ENCODE results near the gene CLDN6.
"Not testable (repeated sequence)": the region's sequence is repeated elsewhere in the genome, so short reads cannot be mapped to it uniquely, and the experiment has no call there.

Gene CLDN6

GRCh38 chr16:3017794-3018506, at the start of gene CLDN6:
TSS of gene CLDN6 (minus strand) at chr16:3018183. CDS start at chr16:3016021, 2,162 bp downstream.
- DNase-seq (ENCODE audit: low read depth) = no peak

- no peak for DNase-seq (ENCODE audit: low read depth)
Measured at GRCh38 chr16:3066440-3066748, 48.4 kb upstream of the CLDN6 start.

GRCh38 chr16:3065742-3066439, 47.9 kb upstream of the CLDN6 start:
- DNase-seq (ENCODE audit: low read depth) = no peak

GRCh38 chr16:3065069-3065741, 47.2 kb upstream of the CLDN6 start, which contains the start of gene IL32:
TSS of gene IL32 (plus strand) at chr16:3065640. CDS start at chr16:3065812, 172 bp downstream.
- DNase-seq (ENCODE audit: low read depth) = peak; percentile 13

GRCh38 chr16:3063625-3064386, 45.8 kb upstream of the CLDN6 start:
- DNase-seq (ENCODE audit: low read depth) = no peak

GRCh38 chr16:3062553-3062952, 44.6 kb upstream of the CLDN6 start:
- no peak for DNase-seq (ENCODE audit: low read depth)

GRCh38 chr16:3060339-3061127, 42.5 kb upstream of the CLDN6 start:
- no peak for DNase-seq (ENCODE audit: low read depth)

GRCh38 chr16:3059723-3060242, 41.8 kb upstream of the CLDN6 start:
- no peak for DNase-seq (ENCODE audit: low read depth)

- peak; percentile 50 for DNase-seq (ENCODE audit: low read depth)
Measured at GRCh38 chr16:3059041-3059722, 41.2 kb upstream of the CLDN6 start.

- DNase-seq (ENCODE audit: low read depth) = no peak
Measured at GRCh38 chr16:3058139-3059030, 40.4 kb upstream of the CLDN6 start.

GRCh38 chr16:3057181-3058138, 39.5 kb upstream of the CLDN6 start:
- DNase-seq (ENCODE audit: low read depth) = no peak

- DNase-seq (ENCODE audit: low read depth) = no peak
Measured at GRCh38 chr16:3056336-3057180, 38.6 kb upstream of the CLDN6 start.

GRCh38 chr16:3055734-3056115, 37.7 kb upstream of the CLDN6 start:
- DNase-seq (ENCODE audit: low read depth) = not testable (repeated sequence)

- DNase-seq (ENCODE audit: low read depth) = no peak
Measured at GRCh38 chr16:3054965-3055733, 37.2 kb upstream of the CLDN6 start.

GRCh38 chr16:3053330-3053710, 35.3 kb upstream of the CLDN6 start:
- DNase-seq (ENCODE audit: low read depth) = not testable (repeated sequence)

- not testable (repeated sequence) for DNase-seq (ENCODE audit: low read depth)
Measured at GRCh38 chr16:3052571-3053329, 34.8 kb upstream of the CLDN6 start.

All from GM04503 (cell line).